DOHH2 (cell line): Measurements from ENCODE around the gene PHLDA1.

Source experiments
- EZH2phosphoT487 ChIP-seq: fragments of 200-600 bp; sonication (generic); IDR thresholded peaks from 2 replicates; pipeline ENCODE4 v1.6.1; 2017; ENCODE audit warnings: borderline replicate concordance, mild to moderate bottlenecking, antibody characterized with exemption, low read length, moderate library complexity, mixed read lengths
- TF ChIP-seq, protein P1 (sequence below): fragments of 200-600 bp; sonication (generic); IDR thresholded peaks from one replicate; pipeline ENCODE4 v1.5.1; 2014; ENCODE audit warnings: antibody characterized with exemption, mild to moderate bottlenecking, low read depth, low read length; ENCODE audit not compliant: poor library complexity, severe bottlenecking

DNA sequence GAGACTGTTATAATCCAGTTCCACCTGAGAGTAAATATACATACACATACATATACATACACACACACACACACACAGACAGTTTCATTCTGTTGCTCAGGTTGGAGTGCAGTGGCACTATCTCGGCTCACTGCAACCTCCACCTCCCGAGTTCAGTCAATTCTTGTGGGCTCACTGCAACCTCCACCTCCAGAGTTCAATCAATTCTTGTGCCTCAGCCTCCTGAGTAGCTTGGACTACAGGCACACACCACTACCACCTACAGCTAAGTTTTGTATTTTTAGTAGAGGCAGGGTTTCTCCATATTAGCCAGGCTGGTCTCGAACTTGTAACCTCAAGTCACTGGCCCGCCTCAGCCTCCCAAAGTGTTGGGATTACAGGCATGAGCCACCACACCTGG, 8.9 kb upstream of the PHLDA1 start:
- TF ChIP-seq, protein P1, sequence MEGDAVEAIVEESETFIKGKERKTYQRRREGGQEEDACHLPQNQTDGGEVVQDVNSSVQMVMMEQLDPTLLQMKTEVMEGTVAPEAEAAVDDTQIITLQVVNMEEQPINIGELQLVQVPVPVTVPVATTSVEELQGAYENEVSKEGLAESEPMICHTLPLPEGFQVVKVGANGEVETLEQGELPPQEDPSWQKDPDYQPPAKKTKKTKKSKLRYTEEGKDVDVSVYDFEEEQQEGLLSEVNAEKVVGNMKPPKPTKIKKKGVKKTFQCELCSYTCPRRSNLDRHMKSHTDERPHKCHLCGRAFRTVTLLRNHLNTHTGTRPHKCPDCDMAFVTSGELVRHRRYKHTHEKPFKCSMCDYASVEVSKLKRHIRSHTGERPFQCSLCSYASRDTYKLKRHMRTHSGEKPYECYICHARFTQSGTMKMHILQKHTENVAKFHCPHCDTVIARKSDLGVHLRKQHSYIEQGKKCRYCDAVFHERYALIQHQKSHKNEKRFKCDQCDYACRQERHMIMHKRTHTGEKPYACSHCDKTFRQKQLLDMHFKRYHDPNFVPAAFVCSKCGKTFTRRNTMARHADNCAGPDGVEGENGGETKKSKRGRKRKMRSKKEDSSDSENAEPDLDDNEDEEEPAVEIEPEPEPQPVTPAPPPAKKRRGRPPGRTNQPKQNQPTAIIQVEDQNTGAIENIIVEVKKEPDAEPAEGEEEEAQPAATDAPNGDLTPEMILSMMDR, result no peak
- TF ChIP-seq EZH2phosphoT487, result no peak
